ENCODE data around the gene HSD17B1.
"Not testable (repeated sequence)": the region's sequence is repeated elsewhere in the genome, so short reads cannot be mapped to it uniquely, and the experiment has no call there.

GRCh38 chr17:42545755-42546505 lies 6.8 kb upstream of the HSD17B1 start:
- TF ChIP-seq POLR2A (IDR thresholded peaks at IDR 0.05; ENCODE audit: low read depth, low read length); CTCF (IDR thresholded peaks at IDR 0.05; ENCODE audit: extremely low read depth in 1 of 2, insufficient read depth in 1 of 2, low read depth in 1 of 2, low read length in 2 of 2); MAX (IDR thresholded peaks at IDR 0.05; ENCODE audit: insufficient read depth, insufficient read length); POLR2AphosphoS5 (IDR thresholded peaks at IDR 0.05; ENCODE audit: insufficient read depth, low read depth, low read length); EZH2 (IDR thresholded peaks at IDR 0.05; ENCODE audit: borderline replicate concordance, low read depth, low read length, severe bottlenecking); MYC (IDR thresholded peaks at IDR 0.05; ENCODE audit: low read depth, low read length); JUN (IDR thresholded peaks at IDR 0.05; ENCODE audit: borderline replicate concordance, insufficient read depth, insufficient read length, low read depth): not testable (repeated sequence)
